DOHH2 (cell line): Measurements from ENCODE around the gene IL4.

Experiments
- H3F3A ChIP-seq: fragments of 200-600 bp; sonication (generic), shearing (Covaris generic); 2 replicates; pipeline ENCODE4 v1.6.0; 2016; ENCODE audit warnings: antibody characterized with exemption, mild to moderate bottlenecking; ENCODE audit not compliant: control insufficient read depth, insufficient read depth
- H3K27ac ChIP-seq: fragments of 200-600 bp; sonication (generic); 2 replicates; pipeline ENCODE4 v1.5.1; 2014; ENCODE audit warnings: low read depth, mild to moderate bottlenecking, low read length, moderate library complexity
- H3K27me3 ChIP-seq: fragments of 200-600 bp; sonication (generic); 2 replicates; pipeline ENCODE4 v1.6.1; 2014; ENCODE audit warnings: mild to moderate bottlenecking, low read length, mixed read lengths; ENCODE audit not compliant: control insufficient read depth
- H3K36me3 ChIP-seq: fragments of 200-600 bp; sonication (generic); 2 replicates; pipeline ENCODE4 v1.6.1; 2014; ENCODE audit warnings: mild to moderate bottlenecking, low read length, moderate library complexity, mixed read lengths; ENCODE audit not compliant: control insufficient read depth
- H3K4me1 ChIP-seq: fragments of 200-600 bp; sonication (generic); 2 replicates; pipeline ENCODE4 v1.6.1; 2014; ENCODE audit warnings: mild to moderate bottlenecking, low read length, mixed read lengths; ENCODE audit not compliant: control insufficient read depth
- H3K4me2 ChIP-seq: fragments of 200-600 bp; sonication (generic); 2 replicates; pipeline ENCODE4 v1.6.0; 2014; ENCODE audit warnings: mild to moderate bottlenecking, low read length, moderate library complexity
- H3K4me3 ChIP-seq: fragments of 200-600 bp; sonication (generic); 2 replicates; pipeline ENCODE4 v1.5.1; 2014; ENCODE audit warnings: mild to moderate bottlenecking, low read length, mixed read lengths
- H3K79me2 ChIP-seq: fragments of 200-600 bp; sonication (generic); 2 replicates; pipeline ENCODE4 v1.6.1; 2014; ENCODE audit warnings: mild to moderate bottlenecking, low read length, mixed read lengths; ENCODE audit not compliant: control insufficient read depth
- H3K9me2 ChIP-seq: fragments of 200-600 bp; sonication (generic); replicated peaks from 2 replicates; pipeline ENCODE4 v1.6.1; 2014; ENCODE audit warnings: mild to moderate bottlenecking, low read length, mixed read lengths; ENCODE audit not compliant: control insufficient read depth
- H3K9me3 ChIP-seq: fragments of 200-600 bp; sonication (generic); 2 replicates; pipeline ENCODE4 v1.6.1; 2014; ENCODE audit warnings: antibody characterized with exemption, low read length, mixed read lengths; ENCODE audit not compliant: control insufficient read depth, insufficient read depth
- H4K20me1 ChIP-seq: fragments of 200-600 bp; sonication (generic); 2 replicates; pipeline ENCODE4 v1.6.0; 2014; ENCODE audit warnings: low read depth, mild to moderate bottlenecking, antibody characterized with exemption, low read length, moderate library complexity; ENCODE audit not compliant: control insufficient read depth, insufficient read depth
- CTCF ChIP-seq: fragments of 200-600 bp; sonication (generic); IDR thresholded peaks from one replicate; pipeline ENCODE4 v1.5.1; 2014; ENCODE audit warnings: antibody characterized with exemption, mild to moderate bottlenecking, low read depth, low read length; ENCODE audit not compliant: poor library complexity, severe bottlenecking
- EZH2phosphoT487 ChIP-seq: fragments of 200-600 bp; sonication (generic); IDR thresholded peaks from 2 replicates; pipeline ENCODE4 v1.6.1; 2017; ENCODE audit warnings: borderline replicate concordance, mild to moderate bottlenecking, antibody characterized with exemption, low read length, moderate library complexity, mixed read lengths

Gene IL4

GRCh38 chr5:132692632-132692967 lies 18.8 kb downstream of the IL4 start:
- Histone ChIP-seq H4K20me1 (no peaks in the 10 kb centered on the region), H3K4me2 (no peak overlapping the region), H3K36me3 (no peaks in the 10 kb centered on the region)

GRCh38 chr5:132695956-132696355 lies 22.2 kb downstream of the IL4 start:
- TF ChIP-seq CTCF = no peak
- no peak for TF ChIP-seq EZH2phosphoT487
- H3K27me3 ChIP-seq = no peaks in the 10 kb centered on the region
- peaks cover 12% of the 10 kb centered on the region for H3K36me3 ChIP-seq
- no peak overlapping the region for H3K27ac ChIP-seq
- H3F3A ChIP-seq = no peaks in the 10 kb centered on the region
- H3K9me3 ChIP-seq = no peaks in the 10 kb centered on the region
- no peaks in the 10 kb centered on the region for H4K20me1 ChIP-seq
- no peaks in the 10 kb centered on the region for H3K4me1 ChIP-seq
- no peaks in the 10 kb centered on the region for H3K79me2 ChIP-seq
- H3K4me3 ChIP-seq = no peak overlapping the region
- H3K9me2 ChIP-seq = no peaks in the 10 kb centered on the region
- H3K4me2 ChIP-seq = no peak overlapping the region

More at GRCh38 chr5:132692632-132692967, 18.8 kb downstream of the IL4 start:
- Histone ChIP-seq H3K27me3 (no peaks in the 10 kb centered on the region), H3K9me2 (no peaks in the 10 kb centered on the region), H3K4me3 (no peak overlapping the region), H3K9me3 (no peaks in the 10 kb centered on the region), H3K79me2 (no peaks in the 10 kb centered on the region), H3K4me1 (peaks cover 29% of the 10 kb centered on the region), H3F3A (no peaks in the 10 kb centered on the region), H3K27ac (no peak overlapping the region)
- TF ChIP-seq EZH2phosphoT487 (no peak), CTCF (no peak)

GRCh38 chr5:132704875-132705274 lies 31.1 kb downstream of the IL4 start:
- Histone ChIP-seq H3K9me2 (no peaks in the 10 kb centered on the region), H4K20me1 (no peaks in the 10 kb centered on the region), H3F3A (no peaks in the 10 kb centered on the region), H3K36me3 (peaks cover 10% of the 10 kb centered on the region), H3K4me3 (no peak overlapping the region), H3K9me3 (no peaks in the 10 kb centered on the region), H3K27me3 (no peaks in the 10 kb centered on the region), H3K4me1 (no peaks in the 10 kb centered on the region), H3K27ac (no peak overlapping the region), H3K4me2 (no peak overlapping the region), H3K79me2 (no peaks in the 10 kb centered on the region)
- TF ChIP-seq EZH2phosphoT487 = no peak

- Histone ChIP-seq H3K36me3 (no peaks in the 10 kb centered on the region), H3K4me2 (no peak overlapping the region), H4K20me1 (no peaks in the 10 kb centered on the region), H3K27ac (no peak overlapping the region), H3F3A (no peaks in the 10 kb centered on the region), H3K4me3 (no peak overlapping the region), H3K9me2 (no peaks in the 10 kb centered on the region), H3K27me3 (no peaks in the 10 kb centered on the region), H3K4me1 (no peaks in the 10 kb centered on the region), H3K9me3 (no peaks in the 10 kb centered on the region), H3K79me2 (no peaks in the 10 kb centered on the region)
- no peak for TF ChIP-seq CTCF
- TF ChIP-seq EZH2phosphoT487 = no peak
Measured at GRCh38 chr5:132708645-132709044, 34.9 kb downstream of the IL4 start.
